Measurements from ENCODE around the gene PADI4.
A peak's percentile ranks its signal among the peaks of the same experiment; 100 is the strongest.
"Not testable (repeated sequence)": the region's sequence is repeated elsewhere in the genome, so short reads cannot be mapped to it uniquely, and the experiment has no call there.

PADI4 gene

GRCh38 chr1:17313530-17314309 lies 5.7 kb downstream of the PADI4 start:
- no peak for FAIRE-seq
- DNase-seq (ENCODE audit: low spot score) = no peak

DNA sequence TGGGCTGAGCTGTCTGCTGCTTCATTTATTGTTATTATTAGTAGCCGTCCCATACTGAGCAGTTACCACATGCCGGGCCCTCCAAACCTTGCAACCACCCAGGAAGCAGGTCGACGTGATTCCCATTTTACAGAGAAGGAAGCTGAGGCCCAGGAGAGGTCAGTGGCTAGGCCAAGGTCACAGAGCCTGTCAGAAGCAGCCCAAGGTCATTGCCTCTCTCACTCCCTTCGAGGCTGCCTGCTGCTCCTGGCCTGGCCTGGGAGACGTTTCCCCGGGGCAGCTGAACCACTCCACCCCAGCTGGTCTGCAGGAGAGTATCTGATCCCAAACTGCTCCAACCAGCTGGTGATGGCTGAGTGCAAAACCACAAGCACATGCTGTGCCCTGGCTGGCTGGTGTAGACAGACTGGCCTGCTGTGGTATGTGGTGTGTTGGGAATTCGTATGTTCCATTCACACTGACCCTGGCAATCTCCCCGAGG lies 6.5 kb downstream of the PADI4 start:
- no peak for FAIRE-seq
- no peak for DNase-seq (ENCODE audit: low spot score)

GRCh38 chr1:17315542-17316130 lies 7.6 kb downstream of the PADI4 start:
- no peak for FAIRE-seq

GRCh38 chr1:17316704-17317103 lies 8.7 kb downstream of the PADI4 start:
- no peak for FAIRE-seq
- DNase-seq (ENCODE audit: low spot score) = no peak

More at GRCh38 chr1:17315542-17316130, 7.6 kb downstream of the PADI4 start:
- no peak for DNase-seq (ENCODE audit: low spot score)

DNA sequence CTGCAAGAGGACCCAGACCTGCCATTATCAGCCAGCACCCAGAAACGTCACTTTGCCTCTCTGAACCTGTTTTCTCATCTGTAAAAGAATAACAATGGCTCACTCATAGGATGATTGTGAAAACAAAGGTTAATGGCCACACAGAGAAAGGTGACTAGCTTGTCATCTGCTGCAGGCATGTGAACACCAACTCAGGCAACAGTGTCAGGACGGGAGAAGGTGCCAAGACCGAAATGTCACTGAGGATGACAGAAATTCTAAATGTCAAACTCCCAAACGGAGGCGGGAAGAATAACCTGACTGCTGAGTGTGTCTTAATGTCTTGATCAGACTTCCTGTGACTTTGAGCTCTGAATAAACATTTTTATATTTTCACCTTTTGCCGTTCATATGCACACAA lies 10.3 kb downstream of the PADI4 start:
- no peak for DNase-seq (ENCODE audit: low spot score)

GRCh38 chr1:17319561-17320350 lies 11.8 kb downstream of the PADI4 start:
- FAIRE-seq (no peak), DNase-seq (ENCODE audit: low spot score) (no peak)

More for the DNA sequence above, 10.3 kb downstream of the PADI4 start:
- no peak for FAIRE-seq

DNA sequence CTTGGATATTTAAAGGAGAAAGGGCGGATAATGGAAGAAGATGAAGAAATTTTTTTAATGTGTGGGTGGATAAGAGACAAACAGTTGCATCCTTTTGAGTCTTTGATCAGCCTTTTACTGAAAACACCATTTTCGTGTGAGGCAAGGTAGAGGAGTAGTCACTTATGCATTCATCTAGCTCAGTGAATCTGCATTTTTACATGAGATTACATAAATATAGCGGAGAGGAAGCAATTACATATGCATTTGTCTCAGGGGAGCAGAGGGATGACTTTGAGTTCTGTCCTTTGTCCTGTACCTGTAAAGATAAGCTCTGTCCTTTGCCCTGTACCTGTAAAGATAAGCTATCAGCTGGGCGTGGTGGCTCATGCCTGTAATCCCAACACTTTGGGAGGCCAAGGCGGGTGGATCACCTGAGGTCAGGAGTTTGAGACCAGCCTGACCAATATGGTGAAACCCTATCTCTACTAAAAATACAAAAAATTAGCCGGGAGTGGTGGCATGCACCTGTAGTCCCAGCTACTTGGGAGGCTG lies 13.9 kb downstream of the PADI4 start:
- DNase-seq (ENCODE audit: low spot score); FAIRE-seq: not testable (repeated sequence)

GRCh38 chr1:17328855-17329254 lies 20.9 kb downstream of the PADI4 start:
- FAIRE-seq (peak; percentile 69), DNase-seq (ENCODE audit: low spot score) (no peak)

- DNase-seq (ENCODE audit: low spot score) (no peak), FAIRE-seq (no peak)
Measured at GRCh38 chr1:17329610-17330009, 21.6 kb downstream of the PADI4 start.

DNA sequence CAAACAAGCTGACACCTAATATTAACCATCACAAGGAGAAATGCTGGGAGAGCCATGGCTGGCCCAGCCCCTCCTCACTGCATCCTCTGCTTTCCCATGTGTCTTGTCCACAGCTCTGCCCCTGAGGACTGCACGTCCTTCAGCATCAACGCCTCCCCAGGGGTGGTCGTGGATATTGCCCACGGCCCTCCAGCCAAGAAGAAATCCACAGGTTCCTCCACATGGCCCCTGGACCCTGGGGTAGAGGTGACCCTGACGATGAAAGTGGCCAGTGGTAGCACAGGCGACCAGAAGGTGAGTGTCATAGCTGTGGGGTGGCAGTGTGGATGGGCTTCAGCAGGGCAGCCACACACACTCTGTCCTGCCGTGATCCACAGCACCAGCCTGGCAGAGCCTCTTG lies 22.9 kb downstream of the PADI4 start:
- FAIRE-seq = no peak

DNA sequence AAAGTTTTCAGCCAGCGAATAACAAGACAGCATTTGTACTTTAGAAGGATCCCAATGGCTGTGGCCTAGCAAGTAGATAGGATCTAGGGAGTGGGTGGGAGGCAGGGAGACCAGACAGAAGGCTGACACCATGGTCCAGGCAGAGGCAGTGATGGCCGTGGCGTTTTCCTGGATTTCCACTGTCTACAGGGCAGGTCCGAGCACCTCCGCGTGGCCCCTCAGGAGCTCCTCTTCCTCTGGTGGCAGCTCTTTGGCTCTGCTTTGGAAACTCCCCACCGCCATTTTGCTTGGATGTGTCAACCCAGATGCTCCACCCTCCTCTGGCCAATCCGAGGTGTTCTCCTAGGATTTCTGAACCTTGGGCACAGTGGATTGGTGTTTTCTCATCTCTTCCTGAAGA lies 25.1 kb downstream of the PADI4 start:
- DNase-seq (ENCODE audit: low spot score) (no peak), FAIRE-seq (no peak)

More for the DNA sequence above, 22.9 kb downstream of the PADI4 start:
- no peak for DNase-seq (ENCODE audit: low spot score)

DNA sequence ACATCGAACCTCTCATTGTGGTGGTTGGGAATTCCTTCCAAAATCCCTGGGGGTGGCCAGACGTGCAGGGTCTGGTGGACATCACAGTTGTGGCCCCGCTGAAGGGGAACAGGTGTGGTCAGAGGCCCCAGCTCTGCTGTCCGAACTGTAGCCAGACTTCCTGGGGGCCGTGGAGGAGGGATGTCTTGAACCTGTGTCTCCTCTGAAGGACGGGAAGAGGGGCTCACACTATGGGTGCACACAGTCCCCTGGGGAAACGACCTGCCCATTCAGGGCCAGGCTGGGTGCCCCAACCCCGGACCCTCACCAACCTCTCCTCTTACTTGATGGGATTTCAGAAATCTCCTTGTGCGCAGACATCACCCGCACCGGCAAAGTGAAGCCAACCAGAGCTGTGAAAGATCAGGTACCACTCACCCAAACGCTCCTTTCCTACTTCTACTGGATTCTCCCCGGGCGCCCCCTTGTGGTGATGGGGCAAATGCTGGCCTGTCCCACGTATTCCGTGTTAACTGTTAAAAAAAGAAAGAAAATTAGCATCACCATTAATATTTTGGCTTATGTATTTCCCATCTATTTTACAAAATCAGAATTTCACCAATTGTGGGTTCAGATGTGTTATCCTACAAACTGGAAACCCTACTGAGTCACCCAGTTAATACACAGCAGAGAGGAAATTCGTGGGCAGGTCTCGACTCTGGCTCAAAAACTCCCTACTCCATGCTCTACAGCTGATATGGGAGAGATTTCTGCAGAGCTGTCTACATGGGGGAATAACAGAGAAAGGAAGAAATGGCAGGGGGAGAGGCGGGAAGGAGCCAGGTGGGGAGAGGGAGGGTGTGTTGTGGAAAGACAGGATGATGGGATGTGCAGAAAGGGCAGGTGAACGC lies 28.1 kb downstream of the PADI4 start:
- peak; percentile 33 for FAIRE-seq
- DNase-seq (ENCODE audit: low spot score) = peak; percentile 55

GRCh38 chr1:17338706-17339493 lies 30.9 kb downstream of the PADI4 start:
- FAIRE-seq = no peak
- DNase-seq (ENCODE audit: low spot score) = no peak

DNA sequence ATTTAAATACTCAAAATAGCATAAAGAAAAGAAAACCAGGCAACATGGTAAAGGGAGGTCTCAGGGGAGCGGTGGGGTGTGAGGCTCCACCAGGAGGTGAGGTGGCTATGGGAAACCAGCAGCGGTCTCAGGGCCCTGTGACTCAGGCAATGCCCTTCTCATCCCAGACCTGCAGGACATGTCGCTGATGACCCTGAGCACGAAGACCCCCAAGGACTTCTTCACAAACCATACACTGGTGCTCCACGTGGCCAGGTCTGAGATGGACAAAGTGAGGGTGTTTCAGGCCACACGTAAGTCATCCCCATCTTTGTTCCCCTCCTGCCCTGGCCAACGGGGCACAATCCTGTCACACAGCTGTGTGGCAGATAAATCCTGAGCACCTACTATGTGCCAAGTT lies 31.5 kb downstream of the PADI4 start:
- no peak for FAIRE-seq
- DNase-seq (ENCODE audit: low spot score) = no peak

DNA sequence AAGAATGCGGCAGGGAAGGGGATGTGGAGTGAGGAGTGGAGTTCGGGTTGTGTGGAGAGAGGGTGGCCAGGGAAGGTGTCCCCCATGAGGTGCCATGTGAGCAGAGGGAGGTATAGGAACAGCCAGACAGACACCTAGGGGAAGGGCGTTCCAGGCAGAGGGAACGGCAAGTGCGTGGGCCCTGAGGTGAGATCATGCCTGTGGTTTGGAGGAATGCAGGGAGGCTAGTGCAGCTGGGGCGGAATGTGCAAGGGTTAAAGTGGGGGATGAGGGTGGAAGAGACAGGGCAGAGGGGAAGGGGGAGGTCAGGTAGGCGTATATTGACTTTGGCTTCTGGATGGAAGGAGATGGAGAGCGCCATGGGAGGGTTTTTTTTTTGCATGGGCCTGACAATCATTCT lies 32.4 kb downstream of the PADI4 start:
- DNase-seq (ENCODE audit: low spot score) (peak; percentile 12), FAIRE-seq (no peak)

DNA sequence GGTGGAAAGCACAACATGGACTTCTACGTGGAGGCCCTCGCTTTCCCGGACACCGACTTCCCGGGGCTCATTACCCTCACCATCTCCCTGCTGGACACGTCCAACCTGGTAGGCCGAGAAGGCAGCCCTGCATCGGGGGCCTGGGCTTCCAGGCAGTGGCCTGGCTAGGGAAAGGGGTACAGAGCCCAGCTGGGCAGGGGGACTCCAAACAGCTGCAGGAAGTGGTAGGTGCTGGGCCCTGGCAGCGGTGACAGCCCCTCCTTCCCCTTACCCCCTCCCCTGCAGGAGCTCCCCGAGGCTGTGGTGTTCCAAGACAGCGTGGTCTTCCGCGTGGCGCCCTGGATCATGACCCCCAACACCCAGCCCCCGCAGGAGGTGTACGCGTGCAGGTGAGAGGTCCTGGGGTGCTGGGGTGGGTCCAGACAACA lies 34.0 kb downstream of the PADI4 start:
- no peak for DNase-seq (ENCODE audit: low spot score)

DNA sequence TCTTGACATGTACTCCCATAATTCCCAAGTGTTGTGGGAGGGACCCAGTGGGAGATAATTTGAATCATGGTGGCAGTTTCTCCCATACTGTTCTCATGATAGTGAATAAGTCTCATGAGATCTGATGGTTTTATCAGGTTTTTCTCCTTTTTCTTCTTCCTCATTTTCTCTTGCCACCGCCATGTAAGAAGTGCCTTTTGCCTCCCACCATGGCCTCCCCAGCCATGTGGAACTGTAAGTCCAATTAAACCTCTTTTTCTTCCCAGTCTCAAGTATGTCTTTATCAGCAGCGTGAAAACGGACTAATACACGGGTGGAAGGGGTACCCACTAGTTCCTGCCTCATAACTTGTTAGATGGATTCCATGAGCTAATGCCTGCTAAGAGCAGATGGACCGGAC lies 37.5 kb downstream of the PADI4 start:
- DNase-seq (ENCODE audit: low spot score); FAIRE-seq: not testable (repeated sequence)

More for the DNA sequence above, 34.0 kb downstream of the PADI4 start:
- no peak for FAIRE-seq

DNA sequence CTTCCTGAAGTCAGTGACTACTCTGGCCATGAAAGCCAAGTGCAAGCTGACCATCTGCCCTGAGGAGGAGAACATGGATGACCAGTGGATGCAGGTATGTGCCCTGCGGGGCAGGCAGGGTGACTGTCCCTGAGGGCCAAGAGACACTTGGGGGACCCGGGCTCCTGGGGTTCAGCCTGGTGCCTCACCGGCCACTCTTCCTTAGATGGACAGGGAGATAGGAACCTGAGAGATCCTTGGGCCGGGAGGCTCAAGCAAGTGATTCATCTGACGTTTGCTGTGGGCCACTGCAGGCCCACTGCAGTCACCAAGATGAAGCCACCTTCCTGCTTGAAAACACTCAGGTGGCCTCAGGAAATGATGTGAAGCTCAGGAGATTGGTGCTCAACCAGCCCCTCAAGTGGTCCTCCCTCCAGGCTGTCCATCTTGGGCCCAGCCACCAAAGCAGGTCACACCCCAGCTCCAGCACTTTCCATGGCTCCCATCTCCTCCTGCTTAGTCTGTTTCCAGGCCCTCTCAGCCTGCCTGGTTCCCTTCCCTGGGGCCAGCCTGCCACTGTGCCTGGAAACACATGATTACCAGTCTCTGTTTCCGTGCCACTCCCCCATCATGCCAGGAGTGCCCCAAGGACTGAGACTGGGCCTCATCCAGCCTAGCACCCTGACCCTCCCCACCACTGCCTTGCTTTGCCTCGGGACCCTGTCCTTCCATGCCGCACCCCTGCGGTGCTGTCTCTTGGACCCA lies 38.2 kb downstream of the PADI4 start:
- FAIRE-seq = no peak
- no peak for DNase-seq (ENCODE audit: low spot score)

Data from RCC 7860 (cell line).